Measurements from ENCODE around the gene FAM216A.
"Not testable (repeated sequence)": the region's sequence is repeated elsewhere in the genome, so short reads cannot be mapped to it uniquely, and the experiment has no call there.

DNA sequence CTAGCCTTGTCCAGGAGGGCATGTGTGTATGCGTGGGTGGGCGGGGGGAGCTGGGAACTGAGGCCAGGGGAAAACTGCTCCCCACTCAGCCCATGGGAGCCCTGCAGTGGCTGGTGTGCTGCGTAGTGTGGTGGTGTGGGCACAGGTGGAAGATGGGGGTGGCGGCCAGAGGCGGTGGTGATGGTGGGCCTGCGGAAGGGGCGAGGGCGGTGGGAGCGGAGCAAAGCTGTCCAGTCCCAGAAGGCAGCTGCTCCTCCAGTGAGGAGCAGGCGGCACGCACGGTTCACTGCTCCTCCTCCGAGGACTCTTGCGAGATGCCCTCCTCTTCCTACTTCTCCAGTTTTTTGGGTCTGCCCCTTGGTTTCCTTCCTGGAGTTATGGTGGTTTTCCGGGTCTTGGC, 39.0 kb upstream of the FAM216A start:
- TF ChIP-seq POLR2A (IDR thresholded peaks at IDR 0.05): not testable (repeated sequence)
- TF ChIP-seq, protein P1, sequence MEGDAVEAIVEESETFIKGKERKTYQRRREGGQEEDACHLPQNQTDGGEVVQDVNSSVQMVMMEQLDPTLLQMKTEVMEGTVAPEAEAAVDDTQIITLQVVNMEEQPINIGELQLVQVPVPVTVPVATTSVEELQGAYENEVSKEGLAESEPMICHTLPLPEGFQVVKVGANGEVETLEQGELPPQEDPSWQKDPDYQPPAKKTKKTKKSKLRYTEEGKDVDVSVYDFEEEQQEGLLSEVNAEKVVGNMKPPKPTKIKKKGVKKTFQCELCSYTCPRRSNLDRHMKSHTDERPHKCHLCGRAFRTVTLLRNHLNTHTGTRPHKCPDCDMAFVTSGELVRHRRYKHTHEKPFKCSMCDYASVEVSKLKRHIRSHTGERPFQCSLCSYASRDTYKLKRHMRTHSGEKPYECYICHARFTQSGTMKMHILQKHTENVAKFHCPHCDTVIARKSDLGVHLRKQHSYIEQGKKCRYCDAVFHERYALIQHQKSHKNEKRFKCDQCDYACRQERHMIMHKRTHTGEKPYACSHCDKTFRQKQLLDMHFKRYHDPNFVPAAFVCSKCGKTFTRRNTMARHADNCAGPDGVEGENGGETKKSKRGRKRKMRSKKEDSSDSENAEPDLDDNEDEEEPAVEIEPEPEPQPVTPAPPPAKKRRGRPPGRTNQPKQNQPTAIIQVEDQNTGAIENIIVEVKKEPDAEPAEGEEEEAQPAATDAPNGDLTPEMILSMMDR (IDR thresholded peaks at IDR 0.05): not testable (repeated sequence)

Data from thyroid gland (tissue), 4 donors.